Effector memory CD4-positive, alpha-beta T cell (primary cell): ENCODE results near the gene HNRNPF.

ENCODE experiments used
- DNase-seq, 3 donors: peaks; one replicate each; pipeline ENCODE4 v3.0.0-alpha.2; 2020
- H3K27ac ChIP-seq: 2 replicates; pipeline ENCODE4 v1.7.0; 2013; ENCODE audit warnings: mild to moderate bottlenecking, low read length, moderate library complexity; ENCODE audit not compliant: insufficient read depth, poor library complexity, severe bottlenecking
- H3K27me3 ChIP-seq: replicated peaks from 2 replicates; pipeline ENCODE4 v1.7.0; 2013; ENCODE audit warnings: mild to moderate bottlenecking, low read length; ENCODE audit not compliant: insufficient read depth, control insufficient read depth, poor library complexity, severe bottlenecking
- H3K36me3 ChIP-seq: 2 replicates; pipeline ENCODE4 v1.7.0; 2013; ENCODE audit warnings: mild to moderate bottlenecking, low read length, moderate library complexity; ENCODE audit not compliant: control insufficient read depth, insufficient read depth
- H3K4me1 ChIP-seq: 2 replicates; pipeline ENCODE4 v1.7.0; 2013; ENCODE audit warnings: low read length, mild to moderate bottlenecking; ENCODE audit not compliant: control insufficient read depth, insufficient read depth, poor library complexity, severe bottlenecking
- H3K4me3 ChIP-seq: 2 replicates; pipeline ENCODE4 v1.7.0; 2013; ENCODE audit warnings: low read length, low read depth, mild to moderate bottlenecking; ENCODE audit not compliant: insufficient read depth, poor library complexity, severe bottlenecking
- H3K9me3 ChIP-seq: 2 replicates; pipeline ENCODE4 v1.7.0; 2013; ENCODE audit warnings: mild to moderate bottlenecking, low read length, moderate library complexity; ENCODE audit not compliant: control insufficient read depth

Gene HNRNPF

DNA sequence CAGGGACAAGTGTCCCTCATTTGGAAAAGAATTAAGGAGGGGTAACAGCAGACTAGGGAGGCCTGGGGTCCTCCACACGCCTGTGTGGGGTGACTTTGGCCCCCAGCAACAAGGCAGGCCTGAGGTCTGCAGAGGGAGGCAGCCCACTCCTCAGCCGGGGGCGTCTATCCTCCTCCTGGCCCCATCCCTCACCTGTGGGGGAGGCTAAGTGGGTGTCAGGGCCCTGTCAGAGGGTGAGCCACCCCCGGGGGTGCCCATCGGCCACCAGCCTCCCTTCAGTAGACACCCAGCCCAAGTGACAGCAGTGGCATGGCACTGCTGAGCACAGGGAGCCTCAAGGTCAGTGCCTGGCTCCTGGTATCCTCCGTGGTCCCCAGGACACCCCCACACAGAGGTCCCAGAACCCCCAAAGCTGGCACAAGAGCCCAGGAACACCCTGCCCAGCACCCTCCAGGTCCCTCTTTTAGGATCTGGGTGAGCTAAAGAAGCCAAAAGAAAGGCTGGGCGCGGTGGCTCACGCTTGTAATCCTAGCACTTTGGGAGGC is 38.2 kb downstream of the HNRNPF start:
- H3K9me3 ChIP-seq: no peaks in the 10 kb centered on the region
- no peaks in the 10 kb centered on the region for H3K36me3 ChIP-seq
- H3K4me1 ChIP-seq: no peaks in the 10 kb centered on the region
- H3K27me3 ChIP-seq: no peaks in the 10 kb centered on the region
- no peak for DNase-seq
- H3K27ac ChIP-seq: no peak overlapping the region
- no peak overlapping the region for H3K4me3 ChIP-seq

DNA sequence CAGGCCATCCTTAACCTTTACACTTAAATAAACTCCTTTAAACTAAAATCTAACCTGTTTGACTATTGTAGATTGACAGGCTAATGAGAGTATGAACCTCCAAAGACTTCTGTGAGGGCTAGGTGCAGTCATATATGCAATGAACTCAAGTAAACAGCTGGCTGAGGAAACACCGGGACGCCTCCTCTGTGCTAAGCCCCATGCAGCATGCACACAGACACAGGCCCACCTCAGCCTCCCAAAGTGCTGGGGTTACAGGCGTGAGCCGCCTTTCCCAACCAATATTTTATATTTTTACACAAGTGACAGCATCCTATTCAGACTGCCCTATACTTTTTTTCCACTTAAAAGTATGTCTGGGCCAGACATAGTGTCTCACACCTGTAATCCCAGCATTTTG is 39.1 kb downstream of the HNRNPF start:
- DNase-seq: no peak
- Histone ChIP-seq H3K36me3 (no peaks in the 10 kb centered on the region), H3K27me3 (no peaks in the 10 kb centered on the region), H3K9me3 (no peaks in the 10 kb centered on the region), H3K27ac (no peak overlapping the region), H3K4me3 (no peak overlapping the region), H3K4me1 (no peaks in the 10 kb centered on the region)

DNA sequence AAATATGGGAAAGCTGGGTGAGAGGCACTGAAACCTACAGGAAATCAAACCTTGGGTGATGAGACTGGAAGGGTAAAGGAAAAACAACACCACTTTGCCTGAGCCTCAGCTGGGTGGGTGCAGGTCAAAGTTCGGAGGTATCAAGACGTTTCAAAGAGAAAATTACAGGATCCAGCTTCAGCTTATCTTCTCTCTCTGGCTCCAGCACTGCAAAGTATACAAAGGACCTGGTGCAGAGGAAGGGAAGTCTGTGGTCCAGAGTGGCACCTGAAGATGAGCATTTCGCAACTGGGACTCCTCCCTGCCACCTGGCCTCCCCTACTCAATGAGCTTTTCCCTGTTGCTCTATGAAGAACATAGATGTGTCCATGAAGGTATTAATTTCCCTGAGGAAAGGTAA is 44.0 kb downstream of the HNRNPF start:
- H3K4me3 ChIP-seq: no peak overlapping the region
- peaks cover 2% of the 10 kb centered on the region for H3K4me1 ChIP-seq
- H3K36me3 ChIP-seq: no peaks in the 10 kb centered on the region
- H3K27ac ChIP-seq: no peak overlapping the region
- DNase-seq: no peak
- H3K9me3 ChIP-seq: no peaks in the 10 kb centered on the region
- no peaks in the 10 kb centered on the region for H3K27me3 ChIP-seq

DNA sequence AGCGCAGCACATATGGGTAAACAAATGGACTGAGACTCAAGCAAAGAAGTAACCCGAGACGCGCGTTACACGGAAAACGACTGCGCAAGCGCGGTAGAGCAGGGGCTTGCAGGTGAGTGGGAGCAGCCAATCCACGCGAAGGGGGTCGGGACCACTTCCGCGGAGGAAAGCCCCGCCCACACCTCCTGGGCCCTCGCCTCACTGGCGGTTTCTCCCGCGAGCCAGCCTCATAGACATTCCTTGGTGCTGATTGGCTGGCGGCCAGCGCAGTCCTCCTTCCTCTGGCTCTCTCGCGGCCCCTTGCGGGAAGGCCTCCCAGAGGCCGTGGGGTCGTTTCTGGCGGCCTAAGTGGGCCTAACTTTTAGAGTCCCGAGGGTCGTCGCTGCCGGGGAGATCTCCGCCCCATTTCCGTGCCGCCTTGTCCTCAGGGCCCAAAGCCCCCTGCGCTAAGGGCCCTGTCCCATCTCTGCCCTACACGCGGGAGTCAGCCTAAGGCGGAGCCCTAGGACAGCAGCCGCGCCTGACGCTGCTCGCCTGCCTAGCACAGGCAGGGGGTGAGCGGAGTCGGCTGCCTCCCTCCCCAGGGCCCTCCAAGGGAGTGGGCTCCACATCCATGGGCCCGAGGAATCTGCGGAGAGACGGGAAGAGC is 46.7 kb downstream of the HNRNPF start:
- no peaks in the 10 kb centered on the region for H3K27me3 ChIP-seq
- H3K4me1 ChIP-seq: peaks cover 2% of the 10 kb centered on the region
- H3K9me3 ChIP-seq: no peaks in the 10 kb centered on the region
- peak overlapping the region; percentile 59 for H3K4me3 ChIP-seq
- peak overlapping the region; percentile 81 for H3K27ac ChIP-seq
- peak; percentile 98 for DNase-seq
- no peaks in the 10 kb centered on the region for H3K36me3 ChIP-seq

DNA sequence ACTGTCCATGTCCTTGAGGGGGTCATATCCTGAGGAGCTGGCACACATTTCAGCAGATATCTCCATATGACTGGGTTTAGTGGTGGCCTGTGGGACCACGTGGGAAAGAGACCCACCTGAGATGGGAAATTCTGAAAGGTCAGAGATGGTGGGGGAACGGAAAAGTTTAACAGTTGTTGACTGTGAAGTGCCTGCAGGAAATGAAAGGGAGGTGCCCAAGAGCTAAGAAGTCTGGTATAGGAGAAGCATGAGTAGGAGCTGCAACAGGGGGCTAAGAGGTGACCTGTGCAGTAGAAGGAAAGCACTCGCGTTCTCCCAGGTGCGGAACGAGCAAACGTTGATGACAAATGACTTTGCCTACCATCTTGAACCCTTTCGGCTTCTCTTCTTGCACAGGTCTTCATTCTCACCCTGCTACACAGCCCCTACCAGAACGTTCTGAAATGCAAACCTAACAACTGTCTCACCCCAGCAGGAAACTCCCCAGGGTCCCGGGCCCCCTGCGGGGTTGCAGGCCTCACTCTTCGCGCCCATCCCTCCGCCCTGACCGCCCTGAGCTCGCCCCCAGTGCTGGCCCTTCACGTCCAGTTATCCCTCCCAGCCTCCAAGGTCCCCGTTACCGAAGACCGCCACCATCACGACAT is 47.3 kb downstream of the HNRNPF start:
- no peaks in the 10 kb centered on the region for H3K36me3 ChIP-seq
- peak overlapping the region; percentile 59 for H3K4me3 ChIP-seq
- no peaks in the 10 kb centered on the region for H3K27me3 ChIP-seq
- peaks cover 2% of the 10 kb centered on the region for H3K4me1 ChIP-seq
- DNase-seq: no peak
- peak overlapping the region; percentile 81 for H3K27ac ChIP-seq
- H3K9me3 ChIP-seq: no peaks in the 10 kb centered on the region

DNA sequence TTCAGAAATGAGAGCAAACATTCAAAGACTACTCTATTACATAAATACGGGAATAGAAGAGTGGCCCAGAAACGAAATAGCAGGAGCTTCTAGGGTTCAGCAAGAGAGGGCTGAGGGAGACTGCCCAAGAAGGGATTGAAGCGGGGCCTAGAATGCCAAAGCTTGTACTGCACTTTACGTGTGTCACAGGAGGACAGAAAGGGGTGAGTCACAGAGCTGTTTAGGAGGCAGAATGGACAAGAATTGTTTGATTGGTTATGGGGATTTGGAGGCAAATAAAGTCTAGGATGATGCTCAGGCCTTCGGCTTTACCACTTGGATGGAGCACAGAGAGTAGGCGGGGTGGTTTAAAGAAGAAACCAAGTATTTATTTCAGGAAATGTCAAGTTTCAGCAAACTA is 48.9 kb downstream of the HNRNPF start:
- no peaks in the 10 kb centered on the region for H3K36me3 ChIP-seq
- H3K27ac ChIP-seq: no peak overlapping the region
- no peaks in the 10 kb centered on the region for H3K9me3 ChIP-seq
- no peak overlapping the region for H3K4me3 ChIP-seq
- DNase-seq: no peak
- no peaks in the 10 kb centered on the region for H3K27me3 ChIP-seq
- peaks cover 7% of the 10 kb centered on the region for H3K4me1 ChIP-seq

DNA sequence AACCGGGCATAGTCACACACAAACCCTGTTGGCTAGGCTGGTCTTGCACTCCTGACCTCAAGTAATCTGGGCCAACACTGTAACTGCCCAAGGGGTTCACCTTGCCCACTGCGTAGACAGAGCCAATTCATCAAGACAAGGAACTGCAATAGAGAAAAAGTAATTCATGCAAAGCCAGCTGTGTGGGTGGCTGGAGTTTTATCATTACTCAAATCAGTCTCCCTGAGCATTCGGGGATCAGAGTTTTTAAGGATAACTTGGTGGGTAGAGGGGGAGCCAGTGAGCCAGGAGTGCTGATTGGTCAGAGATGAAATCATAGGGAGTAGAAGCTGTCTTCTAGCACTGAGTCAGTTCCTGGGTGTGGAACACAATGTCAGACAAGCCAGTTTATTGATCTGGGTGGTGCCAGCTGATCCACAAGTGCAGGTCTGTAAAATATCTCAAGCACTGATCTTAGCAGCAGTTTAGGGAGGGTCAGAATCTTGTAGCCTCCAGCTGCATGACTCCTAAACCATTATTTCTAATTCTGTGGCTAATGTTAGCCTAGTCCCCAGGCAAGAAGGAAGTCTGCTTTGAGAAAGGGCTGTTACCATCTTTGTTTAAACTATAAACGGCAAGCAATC is 53.1 kb downstream of the HNRNPF start:
- Histone ChIP-seq H3K4me1 (peaks cover 4% of the 10 kb centered on the region), H3K27ac (no peak overlapping the region), H3K36me3 (no peaks in the 10 kb centered on the region), H3K4me3 (no peak overlapping the region), H3K9me3 (no peaks in the 10 kb centered on the region), H3K27me3 (no peaks in the 10 kb centered on the region)
- DNase-seq: no peak

DNA sequence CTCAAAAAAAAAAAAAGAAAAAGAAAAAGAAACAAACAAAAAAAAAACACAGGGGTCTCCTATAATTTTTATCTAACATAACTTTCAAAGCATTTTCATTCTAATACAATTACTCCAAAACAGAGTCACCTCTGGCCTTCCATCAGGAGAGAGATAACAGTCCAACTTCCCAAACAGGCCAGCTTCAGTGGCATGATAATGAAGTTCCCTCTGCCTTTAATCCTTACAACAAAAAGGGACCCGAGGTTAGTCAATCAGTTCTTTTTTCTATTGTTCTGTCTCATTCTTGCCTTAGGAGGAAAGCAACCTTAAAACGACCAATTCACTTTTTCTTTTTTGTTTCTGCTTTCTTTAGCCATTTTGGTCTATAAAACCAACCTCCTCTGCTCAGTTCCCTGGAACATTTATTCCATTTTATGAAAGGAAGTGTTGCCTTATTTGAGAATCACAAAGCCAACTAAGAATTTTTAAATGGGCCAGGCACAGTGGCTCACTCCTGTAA is 54.1 kb downstream of the HNRNPF start:
- Histone ChIP-seq H3K4me1 (peaks cover 4% of the 10 kb centered on the region), H3K36me3 (no peaks in the 10 kb centered on the region), H3K4me3 (no peak overlapping the region), H3K9me3 (no peaks in the 10 kb centered on the region), H3K27ac (no peak overlapping the region), H3K27me3 (no peaks in the 10 kb centered on the region)
- no peak for DNase-seq

DNA sequence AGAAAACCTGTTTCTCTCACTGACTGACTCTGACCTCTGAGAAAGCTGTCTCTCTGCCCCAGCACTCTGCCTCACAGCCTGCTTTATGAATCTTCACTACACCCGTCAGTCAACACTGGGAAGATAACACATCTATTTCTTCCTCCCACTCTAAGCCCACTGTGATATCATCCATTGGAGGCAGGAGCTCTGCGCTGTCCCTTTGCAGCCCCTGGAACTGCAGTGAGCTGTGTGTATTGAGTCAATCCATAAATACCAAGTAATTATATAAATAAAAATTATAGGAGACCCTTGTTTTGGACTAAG is 54.7 kb downstream of the HNRNPF start:
- H3K27me3 ChIP-seq: no peaks in the 10 kb centered on the region
- no peak overlapping the region for H3K27ac ChIP-seq
- no peak overlapping the region for H3K4me3 ChIP-seq
- H3K36me3 ChIP-seq: no peaks in the 10 kb centered on the region
- H3K4me1 ChIP-seq: peaks cover 4% of the 10 kb centered on the region
- no peak for DNase-seq
- no peaks in the 10 kb centered on the region for H3K9me3 ChIP-seq
